OCI-LY3 (cell line): ENCODE measurements around the gene MCM7.

Experiments used
- H2AFZ ChIP-seq: fragments of 200-600, 300-600 bp; shearing (Covaris generic); 2 replicates; pipeline ENCODE4 v1.6.0; 2014; ENCODE audit warnings: antibody characterized with exemption, low read depth, low read length
- H3K27ac ChIP-seq: fragments of 200-600, 300-600 bp; sonication (generic); 2 replicates; pipeline ENCODE4 v1.5.1; 2014; ENCODE audit warnings: mild to moderate bottlenecking, low read length, moderate library complexity, mixed read lengths
- H3K27me3 ChIP-seq: fragments of 200-600, 300-600 bp; sonication (generic); 2 replicates; pipeline ENCODE4 v1.6.1; 2014; ENCODE audit warnings: low read depth, low read length, mixed read lengths
- H3K36me3 ChIP-seq: fragments of 200-600, 300-600 bp; sonication (generic); replicated peaks from 2 replicates; pipeline ENCODE3; 2014; ENCODE audit warnings: low read depth, low read length, mixed read lengths
- H3K4me1 ChIP-seq: fragments of 300-600, 200-600 bp; sonication (generic); 2 replicates; pipeline ENCODE4 v1.6.1; 2014; ENCODE audit warnings: low read length, mixed read lengths
- H3K4me2 ChIP-seq: fragments of 200-600, 300-600 bp; sonication (generic); 2 replicates; pipeline ENCODE4 v1.6.1; 2014; ENCODE audit warnings: low read length, mixed read lengths
- H3K4me3 ChIP-seq: fragments of 300-600, 200-600 bp; sonication (generic); 2 replicates; pipeline ENCODE4 v1.5.1; 2014; ENCODE audit warnings: antibody characterized with exemption, mild to moderate bottlenecking, low read length, moderate library complexity
- H3K79me2 ChIP-seq: fragments of 300-600, 200-600 bp; shearing (Covaris generic); 2 replicates; pipeline ENCODE4 v1.6.1; 2014; ENCODE audit warnings: mild to moderate bottlenecking, low read length, mixed read lengths
- H3K9ac ChIP-seq: fragments of 300-600, 200-600 bp; shearing (Covaris generic); 2 replicates; pipeline ENCODE4 v1.6.0; 2014; ENCODE audit warnings: mild to moderate bottlenecking, low read length, moderate library complexity
- H3K9me3 ChIP-seq: fragments of 200-600, 300-600 bp; shearing (Covaris generic); 2 replicates; pipeline ENCODE4 v1.6.1; 2014; ENCODE audit warnings: low read length, mixed read lengths; ENCODE audit not compliant: insufficient read depth
- H4K20me1 ChIP-seq: fragments of 200-600, 300-600 bp; sonication (generic); 2 replicates; pipeline ENCODE4 v1.6.1; 2016; ENCODE audit warnings: low read length, mixed read lengths; ENCODE audit not compliant: insufficient read depth
- EZH2phosphoT487 ChIP-seq: fragments of 200-600 bp; shearing (Covaris generic); IDR thresholded peaks from 2 replicates; pipeline ENCODE4 v1.6.1; 2018; ENCODE audit warnings: antibody characterized with exemption, mixed run types, low read depth
- TF ChIP-seq, protein P1 (sequence below): fragments of 200-600, 300-600 bp; sonication (generic); IDR thresholded peaks from 2 replicates; pipeline ENCODE4 v1.5.1; 2014; ENCODE audit warnings: antibody characterized with exemption, low read length, low read depth

The MCM7 gene

GRCh38 chr7:100079024-100079560 lies 22.1 kb downstream of the MCM7 start:
- no peaks in the 10 kb centered on the region for H4K20me1 ChIP-seq
- H3K4me1 ChIP-seq: peaks cover 12% of the 10 kb centered on the region

GRCh38 chr7:100077205-100077604 lies 24.0 kb downstream of the MCM7 start:
- no peak overlapping the region for H3K4me2 ChIP-seq
- no peaks in the 10 kb centered on the region for H4K20me1 ChIP-seq
- H3K4me3 ChIP-seq: no peak overlapping the region

More at GRCh38 chr7:100079024-100079560, 22.1 kb downstream of the MCM7 start:
- no peak overlapping the region for H2AFZ ChIP-seq
- H3K36me3 ChIP-seq: peaks cover 38% of the 10 kb centered on the region
- TF ChIP-seq, protein P1, sequence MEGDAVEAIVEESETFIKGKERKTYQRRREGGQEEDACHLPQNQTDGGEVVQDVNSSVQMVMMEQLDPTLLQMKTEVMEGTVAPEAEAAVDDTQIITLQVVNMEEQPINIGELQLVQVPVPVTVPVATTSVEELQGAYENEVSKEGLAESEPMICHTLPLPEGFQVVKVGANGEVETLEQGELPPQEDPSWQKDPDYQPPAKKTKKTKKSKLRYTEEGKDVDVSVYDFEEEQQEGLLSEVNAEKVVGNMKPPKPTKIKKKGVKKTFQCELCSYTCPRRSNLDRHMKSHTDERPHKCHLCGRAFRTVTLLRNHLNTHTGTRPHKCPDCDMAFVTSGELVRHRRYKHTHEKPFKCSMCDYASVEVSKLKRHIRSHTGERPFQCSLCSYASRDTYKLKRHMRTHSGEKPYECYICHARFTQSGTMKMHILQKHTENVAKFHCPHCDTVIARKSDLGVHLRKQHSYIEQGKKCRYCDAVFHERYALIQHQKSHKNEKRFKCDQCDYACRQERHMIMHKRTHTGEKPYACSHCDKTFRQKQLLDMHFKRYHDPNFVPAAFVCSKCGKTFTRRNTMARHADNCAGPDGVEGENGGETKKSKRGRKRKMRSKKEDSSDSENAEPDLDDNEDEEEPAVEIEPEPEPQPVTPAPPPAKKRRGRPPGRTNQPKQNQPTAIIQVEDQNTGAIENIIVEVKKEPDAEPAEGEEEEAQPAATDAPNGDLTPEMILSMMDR: no peak
- no peak for TF ChIP-seq EZH2phosphoT487
- H3K4me2 ChIP-seq: no peak overlapping the region
- no peaks in the 10 kb centered on the region for H3K27me3 ChIP-seq
- H3K4me3 ChIP-seq: no peak overlapping the region
- H3K9me3 ChIP-seq: no peaks in the 10 kb centered on the region
- H3K9ac ChIP-seq: no peak overlapping the region
- H3K27ac ChIP-seq: no peak overlapping the region
- H3K79me2 ChIP-seq: peaks cover 53% of the 10 kb centered on the region

DNA sequence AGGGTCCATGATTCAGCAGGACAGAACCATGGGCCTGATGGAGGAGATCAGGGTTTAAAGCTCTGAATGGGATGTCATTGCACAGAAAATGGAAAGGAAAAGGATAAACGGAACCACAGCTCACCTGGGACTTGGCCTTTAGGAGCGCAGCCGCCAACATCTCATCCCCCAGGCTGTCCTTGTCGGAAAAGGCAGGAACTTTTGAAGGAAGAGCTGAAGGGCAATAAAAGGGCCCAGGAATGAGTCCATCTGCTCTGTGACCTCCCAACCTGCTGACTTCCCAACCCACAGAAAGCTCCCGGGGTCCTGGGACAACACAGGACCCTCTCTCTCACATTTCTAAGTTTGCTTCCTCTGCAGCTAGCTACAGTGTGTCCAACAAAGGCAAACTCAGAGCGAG lies 25.8 kb downstream of the MCM7 start:
- no peak overlapping the region for H3K27ac ChIP-seq
- H3K4me1 ChIP-seq: peaks cover 5% of the 10 kb centered on the region; the same call in 1 of the 2 replicates
- H3K4me3 ChIP-seq: no peak overlapping the region
- peaks cover 73% of the 10 kb centered on the region for H3K36me3 ChIP-seq
- no peak overlapping the region for H3K4me2 ChIP-seq
- TF ChIP-seq EZH2phosphoT487: no peak
- TF ChIP-seq, protein P1: no peak
- peaks cover 45% of the 10 kb centered on the region for H3K79me2 ChIP-seq
- no peak overlapping the region for H2AFZ ChIP-seq
- peaks cover 14% of the 10 kb centered on the region; the same call in 1 of the 2 replicates for H3K9me3 ChIP-seq
- no peak overlapping the region for H3K9ac ChIP-seq
- no peaks in the 10 kb centered on the region for H4K20me1 ChIP-seq
- H3K27me3 ChIP-seq: no peaks in the 10 kb centered on the region

More at GRCh38 chr7:100077205-100077604, 24.0 kb downstream of the MCM7 start:
- H3K4me1 ChIP-seq: peaks cover 7% of the 10 kb centered on the region; the same call in 1 of the 2 replicates
- H3K9ac ChIP-seq: no peak overlapping the region
- no peaks in the 10 kb centered on the region for H3K9me3 ChIP-seq
- TF ChIP-seq, protein P1: no peak
- no peak for TF ChIP-seq EZH2phosphoT487
- H3K27ac ChIP-seq: no peak overlapping the region
- H3K79me2 ChIP-seq: peaks cover 53% of the 10 kb centered on the region
- H3K36me3 ChIP-seq: peaks cover 55% of the 10 kb centered on the region
- no peaks in the 10 kb centered on the region for H3K27me3 ChIP-seq
- no peak overlapping the region for H2AFZ ChIP-seq

GRCh38 chr7:100074841-100075240 lies 26.4 kb downstream of the MCM7 start:
- Histone ChIP-seq H4K20me1 (no peaks in the 10 kb centered on the region), H3K9ac (no peak overlapping the region), H2AFZ (no peak overlapping the region), H3K36me3 (peaks cover 75% of the 10 kb centered on the region), H3K4me2 (no peak overlapping the region), H3K4me1 (no peaks in the 10 kb centered on the region), H3K4me3 (no peak overlapping the region), H3K9me3 (peaks cover 14% of the 10 kb centered on the region; the same call in 1 of the 2 replicates), H3K27me3 (no peaks in the 10 kb centered on the region), H3K27ac (no peak overlapping the region), H3K79me2 (peaks cover 39% of the 10 kb centered on the region)
- TF ChIP-seq, protein P1: no peak
- TF ChIP-seq EZH2phosphoT487: no peak
